NOMO-1 treated with dmso at 0.1 percent for 144 hours (cell line): ENCODE results near the gene DEDD2.
A peak's percentile ranks its signal among the peaks of the same experiment; 100 is the strongest.

Source experiments
- DNase-seq: peaks from one replicate; lab custom pipeline; 2025; ENCODE audit not compliant: unreplicated experiment; lab: John Stamatoyannopoulos, UW

The DEDD2 gene

GRCh38 chr19:42201489-42202289 lies 15.8 kb downstream of the DEDD2 start:
- DNase-seq = peak; percentile 84

GRCh38 chr19:42200116-42200715 lies 17.3 kb downstream of the DEDD2 start:
- no peak for DNase-seq

- DNase-seq = peak; percentile 98
Measured at GRCh38 chr19:42199440-42200115, 17.9 kb downstream of the DEDD2 start.

- DNase-seq = peak; percentile 53
Measured at GRCh38 chr19:42198676-42199439, 18.6 kb downstream of the DEDD2 start.

- DNase-seq = peak; percentile 44
Measured at GRCh38 chr19:42197375-42197817, 20.1 kb downstream of the DEDD2 start.

- peak; percentile 13 for DNase-seq
Measured at GRCh38 chr19:42196011-42197001, 21.2 kb downstream of the DEDD2 start.

GRCh38 chr19:42193706-42194105 lies 23.8 kb downstream of the DEDD2 start:
- no peak for DNase-seq

GRCh38 chr19:42193294-42193693 lies 24.2 kb downstream of the DEDD2 start:
- DNase-seq = no peak

GRCh38 chr19:42191855-42192254 lies 25.6 kb downstream of the DEDD2 start:
- DNase-seq = no peak

- DNase-seq = no peak
Measured at GRCh38 chr19:42191330-42191729, 26.1 kb downstream of the DEDD2 start.

- DNase-seq = no peak
Measured at GRCh38 chr19:42189133-42189532, 28.3 kb downstream of the DEDD2 start.

GRCh38 chr19:42188665-42189064 lies 28.8 kb downstream of the DEDD2 start:
- DNase-seq = no peak

- DNase-seq = peak; percentile 45
Measured at GRCh38 chr19:42185277-42185676, 32.2 kb downstream of the DEDD2 start.

- DNase-seq = peak; percentile 19
Measured at GRCh38 chr19:42184401-42184861, 33.0 kb downstream of the DEDD2 start.

- DNase-seq = no peak
Measured at GRCh38 chr19:42178791-42179674, 38.4 kb downstream of the DEDD2 start.

GRCh38 chr19:42177686-42178019 lies 39.8 kb downstream of the DEDD2 start:
- no peak for DNase-seq

GRCh38 chr19:42176990-42177685 lies 40.3 kb downstream of the DEDD2 start:
- DNase-seq = peak; percentile 35

- no peak for DNase-seq
Measured at GRCh38 chr19:42176649-42176989, 40.9 kb downstream of the DEDD2 start.
